ENCODE results near the gene TREML2.

TREML2 gene

DNA sequence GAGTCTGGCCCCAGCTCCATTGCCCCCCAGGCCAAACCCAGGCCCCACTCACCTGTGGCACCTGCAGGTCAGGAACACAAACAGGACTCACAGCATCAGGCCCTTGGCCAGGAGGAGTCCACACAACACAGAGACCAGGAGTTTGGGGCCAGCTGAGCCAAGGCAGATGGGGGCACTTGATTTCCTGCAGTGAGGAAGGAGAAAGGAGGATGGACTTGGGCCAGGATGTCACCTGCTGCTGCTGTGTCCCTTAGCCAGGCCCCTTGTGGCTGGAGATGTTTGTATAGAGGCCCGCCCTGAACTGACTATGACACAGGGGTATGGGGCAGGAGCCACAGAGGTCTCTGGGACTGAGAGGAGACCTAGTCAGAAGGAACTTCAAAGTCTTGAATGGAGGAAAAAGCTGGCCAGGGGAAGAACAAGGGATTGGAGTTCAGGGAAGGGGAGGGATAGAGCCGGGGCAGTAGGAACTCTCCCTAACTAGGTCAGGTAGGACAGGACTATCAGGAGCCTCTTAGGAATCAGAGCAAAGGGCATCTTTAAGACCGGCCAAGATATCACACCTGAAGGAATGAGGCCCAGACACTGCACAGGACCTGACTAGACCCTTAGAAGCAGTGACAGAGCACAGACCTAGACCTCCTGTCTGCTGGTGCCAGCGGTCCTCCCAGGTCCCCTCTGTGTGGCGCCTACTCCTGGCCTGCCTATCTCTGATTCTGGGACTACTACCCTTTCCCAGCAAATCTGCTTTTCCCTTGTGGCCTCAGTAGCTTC lies 8.8 kb upstream of the TREML2 start:
- TF ChIP-seq CTCF (IDR thresholded peaks at IDR 0.05; ENCODE audit: control insufficient read depth, extremely low read depth, insufficient read depth) = no peak
- no peak overlapping the region for H3K4me3 ChIP-seq (ENCODE audit: low read depth, low read length)
- DNase-seq (ENCODE audit: low read depth) = no peak

DNA sequence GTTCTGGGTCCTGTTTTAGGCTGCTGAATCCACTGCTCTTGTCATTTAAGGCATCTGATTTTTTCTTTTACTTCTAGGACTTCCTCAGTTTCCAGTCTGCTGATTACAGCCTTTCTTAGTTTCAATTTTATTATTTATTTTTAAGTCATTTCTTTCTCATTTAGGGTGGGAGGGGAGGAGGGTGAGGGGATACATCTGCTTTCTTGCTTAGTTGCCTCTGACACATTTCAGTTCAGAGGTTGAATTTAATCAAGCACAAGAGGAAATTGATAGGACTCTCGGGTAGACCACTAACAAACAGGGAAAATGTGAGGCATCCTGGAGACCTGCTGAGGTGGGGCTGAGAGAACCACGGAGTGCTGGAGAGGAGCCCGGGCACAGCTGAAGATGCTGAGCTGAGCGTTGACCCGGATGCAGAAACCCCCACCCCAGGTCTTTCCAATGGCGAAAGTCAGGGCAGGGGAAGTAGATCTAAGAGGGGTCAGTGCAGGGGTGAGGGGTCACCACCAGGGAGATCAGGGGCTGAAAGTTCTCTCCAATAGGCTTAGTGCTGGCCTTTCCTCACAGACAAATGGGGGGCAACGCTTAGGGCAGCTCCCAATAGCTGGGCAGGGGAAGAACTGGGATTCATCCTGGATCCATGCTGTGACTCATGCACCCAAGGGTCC lies 7.6 kb upstream of the TREML2 start:
- no peak for DNase-seq (ENCODE audit: low read depth)
- H3K4me3 ChIP-seq (ENCODE audit: low read depth, low read length) = no peak overlapping the region
- no peak for TF ChIP-seq CTCF (IDR thresholded peaks at IDR 0.05; ENCODE audit: control insufficient read depth, extremely low read depth, insufficient read depth)

GRCh38 chr6:41204156-41204555 lies 3.2 kb upstream of the TREML2 start:
- no peak for TF ChIP-seq CTCF (IDR thresholded peaks at IDR 0.05; ENCODE audit: control insufficient read depth, extremely low read depth, insufficient read depth)
- no peak overlapping the region for H3K4me3 ChIP-seq (ENCODE audit: low read depth, low read length)
- DNase-seq (ENCODE audit: low read depth) = no peak

DNA sequence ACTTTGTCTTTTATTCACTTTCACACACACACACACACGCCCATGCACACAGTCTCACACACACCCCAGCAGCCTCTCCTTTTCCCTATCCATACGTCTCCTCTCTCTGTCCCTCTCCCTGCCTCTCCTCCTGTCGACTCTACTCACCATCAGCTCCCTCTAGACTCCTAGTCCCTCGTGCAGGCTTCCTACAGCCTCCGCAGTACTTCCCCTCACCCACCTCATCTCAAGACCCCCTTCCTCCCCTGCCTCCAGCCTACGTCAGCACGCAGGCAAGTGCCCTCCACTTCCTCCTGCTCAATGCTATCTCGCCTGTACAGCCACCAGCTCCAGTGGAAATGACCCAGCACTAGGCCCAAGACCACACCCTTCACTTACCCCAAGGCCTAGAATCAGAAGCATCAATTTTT lies 820 bp upstream of the TREML2 start:
- DNase-seq (ENCODE audit: low read depth) = no peak
- TF ChIP-seq CTCF (IDR thresholded peaks at IDR 0.05; ENCODE audit: control insufficient read depth, extremely low read depth, insufficient read depth) = no peak
- no peak overlapping the region for H3K4me3 ChIP-seq (ENCODE audit: low read depth, low read length)

GRCh38 chr6:41200296-41200900 lies 551 bp downstream of the TREML2 start:
- no peak for DNase-seq (ENCODE audit: low read depth)
- TF ChIP-seq CTCF (IDR thresholded peaks at IDR 0.05; ENCODE audit: control insufficient read depth, extremely low read depth, insufficient read depth) = no peak
- H3K4me3 ChIP-seq (ENCODE audit: low read depth, low read length) = no peak overlapping the region

DNA sequence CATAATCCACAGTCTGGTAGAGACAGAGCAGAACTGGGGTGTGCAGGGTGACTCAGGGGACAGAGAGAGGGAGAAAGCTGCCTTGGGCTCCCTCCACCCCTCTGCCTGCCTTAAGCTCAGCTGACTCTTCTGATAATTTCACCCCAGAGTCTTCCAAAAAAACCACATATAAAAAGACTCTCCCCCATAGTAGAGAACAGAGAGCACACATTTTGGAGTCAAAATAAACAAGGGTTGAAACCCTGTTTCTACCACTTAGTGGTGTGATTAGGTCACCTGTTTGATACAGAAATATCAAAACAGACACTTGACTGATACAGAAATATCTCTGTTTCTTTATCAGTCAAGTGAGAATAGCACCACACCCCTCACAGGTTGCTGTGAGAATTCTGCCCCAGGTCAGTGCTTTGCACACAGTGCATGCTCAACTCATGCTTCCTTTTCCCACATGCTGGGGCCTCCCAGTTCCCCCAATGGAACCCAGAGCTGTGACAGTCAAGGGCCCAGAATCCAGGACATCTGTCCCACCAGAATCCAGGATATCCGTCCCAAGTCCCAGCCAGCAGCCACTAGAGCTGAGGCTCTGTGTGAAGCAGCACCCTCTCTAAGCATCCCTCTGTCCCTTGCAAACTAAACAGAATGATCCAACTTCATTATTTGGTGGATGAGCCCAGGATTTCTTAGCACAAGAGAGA lies 1.2 kb downstream of the TREML2 start:
- H3K4me3 ChIP-seq (ENCODE audit: low read depth, low read length) = no peak overlapping the region
- no peak for TF ChIP-seq CTCF (IDR thresholded peaks at IDR 0.05; ENCODE audit: control insufficient read depth, extremely low read depth, insufficient read depth)
- no peak for DNase-seq (ENCODE audit: low read depth)
